ENCODE measurements around the gene APEH. TPM values are rescaled to one million over a fixed set of nuclear protein-coding genes. Genes with fewer than 3 reads are reported as not detected.
"Not testable (repeated sequence)": the region's sequence is repeated elsewhere in the genome, so short reads cannot be mapped to it uniquely, and the experiment has no call there.

Gene APEH
- total and polyA plus RNA-seq, 2 of the 4 experiments (the other 2 are of a cell fraction), result 89.2 to 142 TPM

- WGBS, 2 experiments (ENCODE audit: extremely low coverage in 2 of 2, insufficient read length in 1 of 2), result no CpG with 5 or more reads among the region's 4 CpGs
- CTCF ChIA-PET, result not testable (repeated sequence)
Measured at GRCh38 chr3:49695350-49696015, 21.3 kb downstream of the APEH start.

More at GRCh38 chr3:49695350-49696015, 21.3 kb downstream of the APEH start:
- H3K4me2 ChIP-seq (ENCODE audit: low read depth, low read length); H2BK120ac ChIP-seq (ENCODE audit: low read depth, low read length); dilution Hi-C loops (cut with HindIII; ENCODE audit: low sequenced_read_pairs, unreplicated experiment); H4K5ac ChIP-seq (ENCODE audit: low read depth, low read length); in situ Hi-C loops (cut with MboI; ENCODE audit: low sequenced_read_pairs); H3K9ac ChIP-seq (ENCODE audit: low read depth, low read length); H3K14ac ChIP-seq (replicated peaks; ENCODE audit: low read depth, low read length); H3K27me3 ChIP-seq (ENCODE audit: control insufficient read depth, insufficient read depth, low read length); H2BK15ac ChIP-seq (ENCODE audit: low read depth, low read length); H3K18ac ChIP-seq (ENCODE audit: low read depth, low read length); H2AK5ac ChIP-seq (ENCODE audit: low read depth, low read length); DNase-seq; H4K8ac ChIP-seq (ENCODE audit: low read depth in 2 of 2, low read length in 2 of 2); H3K23ac ChIP-seq (ENCODE audit: low read depth, low read length); H4K91ac ChIP-seq (ENCODE audit: insufficient read depth, low read depth, low read length); H3K4me3 ChIP-seq (ENCODE audit: insufficient read depth, low read depth, low read length); H2BK5ac ChIP-seq (ENCODE audit: low read depth, low read length, poor library complexity, severe bottlenecking); H2AFZ ChIP-seq (replicated peaks; ENCODE audit: low read length, poor library complexity); H3K27ac ChIP-seq (ENCODE audit: insufficient read depth, low read length); ATAC-seq (ENCODE audit: low read depth); H3K9me3 ChIP-seq (ENCODE audit: control insufficient read depth, insufficient read depth, low read length); H4K20me1 ChIP-seq (ENCODE audit: insufficient read depth, low read length); H3K4me1 ChIP-seq (ENCODE audit: control insufficient read depth, insufficient read depth, low read length); H2AK9ac ChIP-seq (replicated peaks; ENCODE audit: low read depth, low read length, poor library complexity); H3K56ac ChIP-seq (ENCODE audit: extremely low read depth, insufficient read depth, low read length); intact Hi-C loops (cut with micrococcal nuclease); H2BK20ac ChIP-seq (ENCODE audit: low read depth, low read length); BruUV-seq (replicated peaks); H3K4ac ChIP-seq (ENCODE audit: low read depth, low read length); POLR2A ChIA-PET (ENCODE audit: unreplicated experiment); H3K9me1 ChIP-seq (ENCODE audit: insufficient read depth, low read length): not testable (repeated sequence)
- Histone ChIP-seq H3K36me3 (ENCODE audit: control insufficient read depth, insufficient read depth, low read length) (peaks cover 23% of the 10 kb centered on the region), H3K79me1 (ENCODE audit: low read depth in 1 of 2, low read length in 2 of 2) (peaks cover 7 to 25% of the 10 kb centered on the region in 2 experiments)
